GM12878 (cell line): Measurements from ENCODE around the gene SCN7A. TPM values are rescaled to one million over a fixed set of nuclear protein-coding genes. Genes with fewer than 3 reads are reported as not detected.

Experiments
- HDAC6 ChIP-seq: fragments of 200-600 bp; sonication (generic); IDR thresholded peaks from one replicate; pipeline ENCODE4 v1.8.0; 2017; ENCODE audit warnings: antibody characterized with exemption; ENCODE audit not compliant: unreplicated experiment
- NKRF ChIP-seq: fragments of 450-650 bp; conservative IDR thresholded peaks from 2 replicates; pipeline ENCODE4 v1.6.1; 2017; ENCODE audit warnings: mild to moderate bottlenecking, moderate library complexity
- TARDBP ChIP-seq: IDR thresholded peaks from 2 replicates; pipeline ENCODE4 v1.6.1; 2016; ENCODE audit warnings: borderline replicate concordance
- ZNF24 ChIP-seq: fragments of 450-650 bp; IDR thresholded peaks from 2 replicates; pipeline ENCODE4 v1.6.1; 2017; ENCODE audit warnings: antibody characterized with exemption, mild to moderate bottlenecking
- ZNF592 ChIP-seq: fragments of 450-650 bp; IDR thresholded peaks from 2 replicates; pipeline ENCODE4 v1.6.1; 2017; ENCODE audit warnings: mild to moderate bottlenecking, moderate library complexity
- polyA plus RNA-seq, 11 experiments: library from polyadenylated mRNA; depleted of rRNA in 4 of 11; unstranded in 6 of 11; stranded (reverse) in 5 of 11; fragments of >200 nt; fragmentation: Nextera tagmentation in 4 of 11; fragmentation: Illumina TruSeq in 1 of 11; extraction: Ambion mirVana in 4 of 11; extraction: Trizol in 1 of 11; gene quantifications; 1 replicate in 1 of 11; 2 replicates in 10 of 11; pipeline versions ENCODE4 v1.2.1 to v1.2.3, GENCODE V29; 2011 to 2016; ENCODE audit warnings: inconsistent platforms in 2 of 11, missing spikeins in 2 of 11, low read depth in 1 of 11
- total RNA-seq, 4 experiments: library from RNA; depleted of rRNA in 3 of 4; stranded (reverse); fragments of >200 nt in 3 of 4; fragmentation: Illumina TruSeq in 1 of 4; extraction: Trizol in 1 of 4; gene quantifications; 2 replicates each; pipeline versions ENCODE4 v1.2.1 to v1.2.3, GENCODE V29; 2013 to 2021

SCN7A gene
- total and polyA plus RNA-seq, 10 of the 15 experiments (the other 5 are each of a cell fraction or from before 2014, with no cell fraction given): 0.05 TPM; not detected in 9

- no peak for TF ChIP-seq HDAC6
- no peak for TF ChIP-seq NKRF
- no peak for TF ChIP-seq TARDBP
- TF ChIP-seq ZNF24: no peak
- TF ChIP-seq ZNF592: no peak
- TF ChIP-seq, all 136 proteins: peak for 0
These were observed 75.0 kb downstream of the SCN7A start (continued) for GRCh38 chr2:166418853-166419615.
